SH-SY5Y (cell line): ENCODE data around the gene AK4.

ENCODE experiments used
- GATA2 ChIP-seq: IDR thresholded peaks from 2 replicates; pipeline ENCODE4 v1.6.1; 2011; ENCODE audit warnings: mild to moderate bottlenecking, low read depth, low read length
- GATA3 ChIP-seq: IDR thresholded peaks from 2 replicates; pipeline ENCODE4 v1.6.1; 2011; ENCODE audit warnings: low read depth, mild to moderate bottlenecking, low read length, moderate library complexity

GRCh38 chr1:65198096-65198495 lies 50.1 kb downstream of the AK4 start:
- TF ChIP-seq GATA2 (no peak), GATA3 (no peak)
